CD4-positive, alpha-beta T cell treated with Interleukin-6 at 100 ng/mL for 8 hours (primary cell): ENCODE data around the gene AGR3.
A peak's percentile ranks its signal among the peaks of the same experiment; 100 is the strongest.

Experiments used
- DNase-seq: peaks from one replicate; pipeline ENCODE4 v3.0.0-alpha.2; 2020; ENCODE audit warnings: mixed read lengths, low spot score

AGR3 gene

DNA sequence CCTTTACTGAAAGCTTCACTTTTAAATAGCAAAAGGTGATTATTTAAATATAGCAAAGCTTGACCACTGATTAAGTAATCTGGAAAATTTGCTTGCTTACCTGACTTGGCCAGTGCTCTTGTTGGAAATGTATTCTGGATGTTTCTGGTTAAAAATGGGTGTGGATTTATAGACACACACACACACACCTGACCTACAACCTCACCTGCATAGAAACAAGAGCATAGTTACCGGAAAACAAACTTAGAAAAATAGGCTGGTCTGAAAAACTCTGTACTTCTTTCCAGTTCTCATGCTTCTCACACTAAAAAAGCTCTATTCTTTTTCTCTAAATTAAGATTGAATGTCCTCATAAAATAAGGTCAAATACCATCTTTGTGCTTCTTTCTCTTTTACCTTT, at the start of gene AGR3:
Gene AGR3 (minus strand): TSS at position 140 of the 400 bp plus-strand sequence. CDS start 3,365 bp downstream, outside the sequence.
- DNase-seq: no peak

DNA sequence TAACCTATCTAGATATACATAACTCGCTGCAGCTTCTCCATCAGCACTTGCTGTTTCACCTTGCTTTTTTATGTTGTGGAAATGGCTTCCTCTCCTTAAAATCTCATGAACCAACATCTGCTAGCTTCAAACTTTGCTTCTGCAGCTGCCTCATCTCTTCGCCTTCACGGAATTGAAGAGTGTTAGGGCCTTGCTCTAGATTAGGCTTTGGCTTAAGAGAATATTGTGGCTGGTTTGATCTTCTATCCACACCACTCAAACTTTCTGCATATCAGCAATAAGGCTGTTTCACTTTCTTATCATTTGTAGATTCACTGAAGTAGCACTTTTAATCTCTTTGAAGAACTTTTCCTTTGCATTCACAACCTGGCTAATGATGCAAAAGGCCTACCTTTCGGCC, 49.2 kb upstream of the AGR3 start:
- DNase-seq: no peak

DNA sequence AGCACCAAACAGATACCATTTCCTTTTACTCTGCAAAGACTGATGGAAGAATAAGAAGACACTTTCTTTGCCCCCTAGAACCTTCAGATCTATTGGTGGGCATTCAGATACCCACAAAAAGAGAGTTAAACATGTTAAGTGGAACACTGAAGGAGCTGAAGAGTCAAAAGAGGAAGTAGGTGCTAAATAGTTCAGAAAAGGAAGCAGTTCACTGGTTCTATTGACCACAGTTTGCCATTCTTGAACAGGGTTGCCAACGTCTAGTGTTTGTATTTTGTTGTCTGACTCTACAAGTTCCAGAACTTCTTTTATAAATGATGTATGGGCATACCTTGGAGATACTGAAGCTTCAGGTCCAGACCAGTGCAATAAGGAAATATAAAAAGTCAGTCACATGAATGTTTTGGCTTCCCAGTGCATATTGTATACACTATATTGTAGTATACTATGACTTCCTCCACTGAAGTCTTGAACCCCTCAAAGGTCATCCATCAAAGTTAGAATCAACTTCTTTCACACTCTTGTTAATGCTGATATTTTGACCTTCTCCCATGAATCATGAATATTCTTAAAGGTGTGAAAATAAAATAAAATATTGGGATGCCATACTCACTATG, 47.5 kb upstream of the AGR3 start:
- DNase-seq: no peak

DNA sequence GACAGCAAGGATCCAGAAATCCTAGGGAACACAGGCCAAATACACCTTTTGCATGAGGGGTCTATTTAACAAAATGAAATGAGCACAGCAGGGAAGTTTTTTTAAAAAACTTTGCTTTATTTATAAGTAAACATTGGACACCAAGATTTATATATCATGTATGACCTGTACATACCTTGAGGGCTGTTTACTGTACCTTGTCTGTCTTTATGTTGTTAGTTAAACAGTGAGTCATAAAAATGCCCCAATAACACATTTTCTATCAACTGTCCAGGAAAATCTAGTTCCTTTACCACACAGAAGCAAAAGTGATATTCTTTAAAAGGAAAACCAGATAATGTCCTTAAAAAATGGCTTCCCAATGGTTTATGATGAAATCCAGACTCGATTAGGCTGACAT, 45.1 kb upstream of the AGR3 start:
- DNase-seq: no peak

DNA sequence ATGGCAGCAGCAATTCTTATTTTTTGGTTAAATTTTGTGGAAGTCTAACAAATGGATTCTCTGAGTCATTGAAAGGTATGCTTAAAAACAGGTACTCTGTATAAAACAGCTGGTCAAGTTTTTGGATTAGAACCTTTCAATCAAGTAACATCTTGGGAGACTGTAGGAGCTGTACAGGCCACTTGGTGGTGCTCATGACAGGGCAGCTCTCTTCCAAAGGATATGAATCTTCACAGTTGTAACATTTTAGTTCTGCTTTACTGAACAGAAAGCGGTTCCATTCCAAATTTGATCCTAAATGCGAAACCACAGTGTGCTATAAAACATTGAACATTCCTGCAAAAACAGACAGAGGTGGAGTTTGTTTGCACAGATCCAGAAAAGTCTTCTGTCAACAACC, 44.5 kb upstream of the AGR3 start:
- DNase-seq: peak; percentile 9

DNA sequence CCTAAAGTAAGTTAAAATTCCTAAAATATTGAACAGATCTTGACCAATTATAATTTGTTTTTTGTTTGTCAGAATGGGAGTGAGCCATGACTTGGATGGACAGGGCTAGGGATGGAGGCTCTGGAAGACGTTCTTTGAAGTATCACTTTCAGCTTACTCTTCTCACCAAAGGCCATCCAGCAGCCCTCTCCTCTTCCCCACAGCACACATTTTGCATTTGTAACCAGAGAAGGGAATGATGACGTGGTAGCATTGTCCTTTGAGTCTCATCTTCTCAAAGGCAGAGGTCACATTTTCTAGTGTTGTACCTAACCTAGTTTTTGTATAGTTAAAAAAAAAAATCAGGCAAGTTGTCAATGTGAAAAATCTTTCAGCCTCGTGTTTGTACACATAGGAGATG, 43.8 kb upstream of the AGR3 start:
- no peak for DNase-seq

DNA sequence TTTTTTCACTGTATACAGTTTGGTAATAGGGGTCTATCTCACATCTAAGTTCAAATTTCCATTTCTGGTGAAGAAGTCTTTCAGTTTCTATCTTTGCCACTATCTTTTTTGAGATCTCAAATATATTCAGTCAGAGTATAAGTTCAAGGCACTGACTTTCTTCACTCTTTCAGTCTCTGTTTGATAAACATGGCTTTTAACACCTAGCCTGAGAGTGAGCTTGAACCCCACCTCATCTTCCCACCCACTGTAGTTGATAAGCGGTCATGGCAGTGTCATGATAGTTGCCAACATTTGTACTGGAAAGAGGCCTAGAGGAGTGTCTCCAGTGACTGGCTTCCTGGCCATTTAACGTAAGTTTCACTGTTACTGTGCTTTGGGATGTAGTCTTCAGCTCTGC, 41.2 kb upstream of the AGR3 start:
- no peak for DNase-seq

DNA sequence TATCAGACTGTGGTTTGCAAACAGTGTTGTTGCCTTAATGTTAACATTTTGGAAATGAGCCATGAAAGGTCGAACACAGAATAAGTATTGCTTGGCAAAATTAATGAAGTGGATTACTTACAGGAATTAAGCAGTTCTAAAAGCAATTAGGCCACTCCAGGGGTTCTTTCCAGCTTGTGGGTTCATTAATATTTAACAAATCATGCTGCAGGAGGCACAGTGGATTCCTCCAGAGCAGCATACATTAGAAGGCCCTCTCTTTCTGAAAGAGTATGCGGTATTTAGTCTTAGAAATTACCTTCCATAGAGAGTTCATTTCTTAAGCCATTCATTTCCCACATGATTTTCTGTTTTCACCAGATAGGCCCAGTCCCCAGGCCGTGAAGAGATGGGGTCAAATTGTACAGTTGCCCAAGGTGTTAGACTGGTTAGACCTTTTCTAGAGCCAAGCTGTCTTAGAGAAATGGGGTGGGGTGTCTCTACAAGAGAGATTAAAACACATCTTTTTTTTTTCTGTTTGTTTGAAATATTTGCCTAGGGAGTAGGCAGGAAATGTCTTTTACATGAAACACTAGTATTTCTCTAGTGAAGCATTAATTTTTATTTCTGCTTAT, 40.0 kb upstream of the AGR3 start:
- no peak for DNase-seq

DNA sequence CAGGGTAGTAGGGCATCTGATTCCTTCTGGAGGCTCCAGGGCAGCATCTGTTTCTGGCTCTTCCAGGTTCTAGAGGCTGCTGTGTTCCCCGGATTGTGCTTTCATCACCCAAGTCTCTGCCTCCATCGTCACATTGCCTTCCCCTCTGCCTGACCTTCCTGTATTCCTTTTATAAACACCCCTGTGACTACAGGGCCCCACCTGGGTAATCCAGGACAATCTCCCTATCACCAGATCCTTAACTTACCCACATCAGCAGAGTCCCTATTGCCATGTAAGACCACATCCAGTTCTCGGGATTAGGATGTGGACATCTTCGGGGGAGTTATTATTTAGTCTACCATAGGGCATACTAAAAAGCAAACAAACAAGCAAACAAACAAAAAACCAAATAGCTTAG, 39.4 kb upstream of the AGR3 start:
- DNase-seq: no peak

DNA sequence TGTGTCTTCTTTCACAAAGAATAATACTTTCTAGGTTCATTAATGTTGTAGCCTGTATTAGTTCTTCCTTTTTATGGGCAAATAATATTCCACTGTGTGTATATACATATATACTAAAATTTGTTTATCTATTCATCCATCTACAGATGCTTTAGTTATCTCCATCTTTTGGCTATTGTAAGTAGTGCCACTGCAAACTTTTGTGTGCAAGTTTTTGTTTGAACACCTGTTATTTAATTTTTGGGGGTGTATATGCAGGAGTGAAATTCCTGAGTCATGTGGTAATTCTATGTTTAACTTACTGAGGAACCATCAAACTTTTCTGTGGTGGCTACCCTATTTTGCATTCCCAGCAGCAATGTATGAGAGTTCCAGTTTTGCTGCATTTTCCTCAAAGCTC, 37.7 kb upstream of the AGR3 start:
- DNase-seq: no peak

DNA sequence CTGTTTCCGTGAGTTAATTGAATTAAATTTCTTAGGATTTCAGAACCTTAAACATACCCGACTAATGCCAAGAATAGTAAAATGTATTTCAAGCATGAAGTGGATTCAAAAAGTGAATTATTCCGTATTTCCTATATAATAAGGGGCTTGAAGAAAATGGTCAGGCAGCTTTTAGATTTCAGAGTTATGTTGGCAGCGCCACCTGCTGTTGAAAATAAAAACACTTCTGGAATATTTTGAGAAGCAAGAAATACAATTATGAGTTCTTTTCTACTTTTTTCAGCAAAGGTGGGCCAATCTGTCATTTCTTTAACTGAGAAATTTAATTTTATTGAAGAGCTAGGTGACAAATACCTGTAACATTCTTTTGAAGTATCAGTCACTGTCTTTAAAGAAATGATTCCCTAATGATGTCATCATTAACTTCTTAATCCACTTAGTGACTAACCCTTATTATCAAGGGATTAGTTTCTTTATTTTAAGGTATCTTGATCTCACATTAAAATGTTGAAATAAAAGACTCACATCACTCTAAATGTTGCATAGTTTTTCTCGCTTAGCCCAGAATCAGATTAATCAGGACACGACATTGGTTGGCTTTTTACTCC, 36.6 kb upstream of the AGR3 start:
- DNase-seq: no peak

DNA sequence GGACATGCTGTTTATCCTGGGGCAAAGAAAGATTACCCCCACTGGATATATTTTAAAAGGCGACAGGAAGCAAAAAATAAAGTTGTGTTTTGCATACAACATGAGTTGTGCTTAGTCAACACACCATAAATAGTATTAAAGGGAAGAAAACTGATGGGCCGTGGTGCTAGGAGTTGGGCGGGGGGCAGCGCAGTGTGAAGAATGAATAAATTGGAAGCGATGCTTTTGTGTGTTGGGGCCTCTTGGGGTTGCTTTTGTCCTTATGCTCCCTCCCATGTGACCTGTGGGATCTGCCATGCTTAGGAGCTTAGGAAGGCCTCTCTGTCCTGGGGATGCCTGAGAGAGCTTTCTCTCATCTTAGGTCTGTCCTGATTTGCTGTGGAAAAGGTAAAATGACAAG, 35.0 kb upstream of the AGR3 start:
- no peak for DNase-seq

DNA sequence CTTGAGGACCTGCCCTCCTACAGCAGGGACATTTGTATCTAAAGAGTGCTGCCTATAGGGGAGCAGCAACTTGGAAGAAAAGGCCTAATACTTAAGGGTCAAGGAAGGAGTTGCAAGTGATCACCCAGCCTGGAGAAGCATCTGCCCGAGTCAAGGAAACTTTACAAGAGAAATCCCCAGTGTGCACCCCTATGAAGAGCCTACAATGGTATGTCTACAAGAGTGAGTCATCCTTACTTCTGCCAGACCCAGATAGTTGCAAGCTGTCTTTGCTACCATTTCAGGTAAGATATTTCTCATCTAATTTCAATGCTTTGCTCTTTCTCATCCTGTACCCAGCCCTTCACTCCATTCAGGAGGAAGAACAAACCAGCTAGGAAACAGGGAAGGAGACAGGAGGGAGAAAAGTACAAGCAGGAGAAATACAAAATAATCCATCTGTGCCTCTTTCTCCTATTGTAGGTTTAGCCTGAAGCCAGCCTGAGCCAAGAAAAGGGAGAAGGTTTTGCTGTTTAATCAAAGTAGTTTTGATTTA, 34.4 kb upstream of the AGR3 start:
- no peak for DNase-seq

DNA sequence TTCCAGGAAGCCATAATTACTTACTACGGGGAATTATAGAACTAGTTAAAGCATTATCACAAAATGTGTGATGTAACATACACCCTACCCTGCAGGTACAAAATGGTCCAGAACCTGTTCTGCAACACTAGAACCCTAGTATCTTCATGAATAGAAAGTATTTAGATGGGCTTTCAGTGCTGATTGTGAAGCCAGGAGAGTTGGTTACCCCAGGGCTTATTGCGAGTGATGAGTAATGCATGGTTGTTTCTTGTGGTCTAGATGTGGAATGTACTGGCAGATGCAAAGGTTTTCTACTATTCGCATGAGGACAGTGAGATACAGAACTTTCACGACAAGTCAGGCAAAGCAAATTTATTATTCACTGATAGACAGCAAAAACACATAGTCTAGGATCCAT, 33.6 kb upstream of the AGR3 start:
- no peak for DNase-seq

DNA sequence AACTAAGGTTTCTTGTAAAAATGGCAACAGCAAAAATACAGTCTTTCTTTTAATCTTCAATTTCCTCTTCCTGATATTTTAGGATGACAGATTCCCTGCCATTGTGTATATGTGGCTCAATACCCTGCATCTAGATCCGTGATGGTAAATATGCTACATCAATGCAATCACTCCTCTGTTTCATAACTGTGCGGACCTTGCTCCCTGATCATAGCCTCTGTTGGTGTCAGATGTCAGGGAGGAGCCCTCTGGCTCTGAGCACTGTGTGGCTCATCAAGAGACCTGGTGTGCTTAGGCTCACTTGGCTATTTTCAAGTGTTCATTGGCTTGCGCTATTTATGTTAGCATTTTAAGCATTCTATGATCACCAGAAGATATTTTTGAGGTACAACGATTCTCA, 33.0 kb upstream of the AGR3 start:
- no peak for DNase-seq

DNA sequence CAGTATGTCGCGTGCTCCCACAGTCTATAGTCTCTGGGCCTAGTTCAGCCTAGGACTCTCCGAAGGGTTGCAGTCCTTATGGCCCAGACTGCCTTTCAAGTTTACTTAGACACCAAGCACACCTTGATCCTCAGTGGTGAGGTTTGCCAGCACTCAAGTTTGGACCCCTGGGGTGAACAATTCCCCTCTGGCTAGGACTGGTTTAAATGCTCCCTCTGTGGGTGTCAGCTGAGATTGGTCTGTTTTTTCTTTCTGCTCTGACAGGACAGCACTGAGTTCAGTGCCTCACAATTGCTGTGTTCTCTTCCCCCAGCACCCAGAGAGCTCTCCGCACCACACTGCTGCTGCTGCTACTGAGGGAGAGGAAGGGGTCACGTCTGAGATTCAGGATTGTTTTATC, 31.9 kb upstream of the AGR3 start:
- no peak for DNase-seq

DNA sequence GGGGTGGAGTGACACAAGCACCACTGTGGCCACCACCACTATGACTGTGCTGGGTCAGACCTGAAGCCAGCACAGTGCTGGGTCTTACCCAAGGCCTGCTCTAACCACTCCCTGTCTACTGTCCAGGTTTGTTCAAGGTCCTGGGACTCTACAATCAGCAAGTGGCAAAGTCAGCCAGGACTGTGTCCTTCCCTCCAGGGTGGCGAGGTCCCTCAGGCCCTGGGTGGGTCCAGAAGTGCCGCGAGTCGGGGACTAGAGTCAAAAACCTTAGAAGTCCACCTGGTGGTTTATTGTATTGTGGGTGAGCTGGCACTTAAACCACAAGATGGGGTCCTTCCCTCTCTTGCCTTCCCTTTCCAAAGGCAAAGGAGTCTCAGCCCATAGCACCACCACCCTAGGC, 30.8 kb upstream of the AGR3 start:
- no peak for DNase-seq

DNA sequence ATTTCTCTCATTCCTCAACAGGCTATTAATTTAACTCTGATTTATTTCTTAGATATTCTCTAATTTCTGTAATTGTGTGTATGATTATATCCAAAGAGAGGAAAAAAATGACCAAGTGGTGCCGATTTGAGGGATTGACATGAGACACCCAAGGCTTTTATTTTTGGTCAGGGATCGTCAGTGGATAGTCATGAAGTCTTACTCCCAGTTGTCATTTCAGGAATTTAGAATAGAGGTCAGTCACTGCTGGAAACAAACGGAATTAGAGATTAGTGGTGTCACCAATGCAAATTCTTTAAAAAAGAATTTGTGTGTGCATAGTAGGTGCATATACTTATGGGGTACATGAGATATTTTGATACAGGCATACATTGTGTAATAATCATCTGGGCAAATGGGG, 26.8 kb upstream of the AGR3 start:
- DNase-seq: no peak

DNA sequence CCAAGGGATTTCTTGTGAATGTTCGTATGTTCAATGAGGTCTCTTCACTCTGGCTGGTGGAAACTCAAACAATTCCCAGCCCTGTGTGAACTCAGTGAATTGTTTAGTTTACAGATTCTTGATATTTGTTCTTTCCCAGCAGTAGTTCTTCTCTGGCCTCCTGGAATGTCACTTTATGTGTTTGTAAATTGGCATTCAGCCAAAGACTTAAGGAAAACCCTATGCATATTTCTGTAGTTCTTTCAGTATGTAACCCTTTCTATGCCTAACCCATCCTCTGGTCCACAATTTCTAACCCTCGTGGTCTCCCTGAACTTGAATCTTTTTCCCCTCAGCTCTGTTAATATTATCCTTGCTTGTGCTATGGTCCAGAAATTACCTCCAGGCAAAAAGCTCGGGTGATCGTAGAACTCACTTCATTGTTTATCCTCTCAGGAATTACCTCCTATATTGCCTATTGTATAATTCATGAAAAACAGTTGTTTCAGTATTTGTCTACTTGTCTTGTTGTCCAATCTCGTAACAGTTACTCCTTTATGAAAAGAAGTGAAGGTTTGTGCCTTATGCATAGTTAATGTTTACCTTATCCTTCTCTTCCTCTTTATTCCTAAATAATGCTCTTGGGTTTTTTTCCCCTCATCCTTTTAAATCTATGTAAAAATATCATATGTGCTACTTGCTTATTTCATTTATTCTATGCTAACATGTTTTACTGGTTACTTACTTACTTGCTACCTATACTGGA, 23.7 kb upstream of the AGR3 start:
- no peak for DNase-seq

DNA sequence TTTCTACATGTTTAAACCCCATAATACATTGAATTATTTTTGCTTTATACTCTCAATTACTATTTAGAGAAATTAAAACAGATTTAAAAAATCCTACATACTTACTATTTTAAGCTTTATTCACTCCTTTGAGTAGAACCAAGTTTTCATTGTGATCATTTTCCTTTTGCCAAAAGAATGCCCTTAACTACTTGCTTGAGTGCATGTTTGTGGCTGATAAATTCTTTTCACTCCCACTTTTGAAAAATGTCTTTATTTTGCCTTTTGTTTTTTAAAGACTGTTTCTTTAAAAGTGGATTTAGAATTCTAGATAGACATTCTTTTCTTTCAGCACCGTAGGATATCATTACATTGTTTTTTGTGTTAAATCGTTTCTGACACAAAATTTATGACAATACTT, 22.3 kb upstream of the AGR3 start:
- DNase-seq: no peak

DNA sequence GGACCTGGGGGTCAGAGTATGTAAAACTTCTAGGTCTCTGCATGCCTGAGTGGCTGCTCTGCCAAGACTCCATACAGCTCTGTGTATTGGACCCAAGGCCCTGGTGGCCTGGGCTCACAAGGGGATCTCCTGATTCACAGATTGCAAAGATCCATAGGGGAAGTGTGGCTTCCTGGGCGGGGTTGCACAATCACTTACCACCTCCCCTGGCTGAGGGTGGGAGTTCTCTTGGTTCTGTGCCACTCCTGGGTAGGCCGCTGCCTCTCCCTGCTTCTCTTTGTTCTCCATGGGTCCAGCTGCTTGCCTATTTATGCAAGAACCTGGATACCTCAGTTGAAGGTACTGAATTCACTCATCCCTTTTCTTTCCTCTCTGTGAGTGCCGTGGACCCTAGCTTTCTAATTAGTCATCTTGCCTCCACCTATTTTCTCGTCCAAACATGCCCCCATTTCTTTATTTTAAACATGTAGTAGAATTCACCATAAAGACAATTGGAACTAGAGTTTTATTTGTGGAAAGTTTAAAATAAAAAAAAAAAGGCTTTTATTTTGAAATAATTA, 18.5 kb upstream of the AGR3 start:
- no peak for DNase-seq

DNA sequence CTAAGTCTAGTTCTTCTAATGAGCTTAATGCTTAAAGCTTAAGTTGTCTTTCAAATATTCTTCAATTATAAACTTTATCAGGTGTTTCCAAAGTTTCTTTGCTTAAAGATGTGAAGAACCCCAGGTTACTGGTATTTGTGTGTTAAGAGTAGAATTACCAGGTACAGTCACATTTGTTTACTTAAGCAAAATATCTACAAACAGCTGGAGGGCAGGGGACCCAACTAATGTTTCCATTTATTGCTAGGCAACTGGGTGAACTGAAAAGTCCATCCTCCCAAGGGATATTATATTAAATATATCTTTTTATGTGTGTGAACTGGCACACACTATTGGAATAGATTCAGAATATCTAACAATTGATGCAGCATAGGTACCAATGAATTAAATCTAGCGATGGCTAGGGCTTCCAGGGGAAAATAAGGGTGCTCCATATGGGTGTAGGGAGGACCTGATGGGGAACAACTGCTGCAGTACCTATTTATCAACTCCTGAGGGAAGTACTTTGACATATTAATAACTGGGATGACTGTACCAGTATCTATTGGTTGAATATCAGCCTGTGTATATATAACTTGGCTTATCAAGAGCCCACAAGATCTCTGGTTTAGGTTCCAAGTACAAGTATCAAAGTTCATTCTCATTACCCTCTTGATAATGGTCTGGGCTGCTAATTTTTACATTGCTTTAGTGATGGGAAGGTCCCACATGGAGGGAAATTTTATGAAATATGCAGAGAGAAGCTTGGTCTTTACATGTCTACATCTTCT, 10.3 kb upstream of the AGR3 start:
- DNase-seq: no peak
